NCI-H1092 treated with DMSO at 0.1 percent for 48 hours (cell line): Measurements from ENCODE around the gene TMEM250.

Experiments used
- DNase-seq: peaks from one replicate; lab custom pipeline; 2025; lab: John Stamatoyannopoulos, UW

Gene TMEM250

GRCh38 chr9:136147890-136148714, 29.4 kb upstream of the TMEM250 start:
- DNase-seq: no peak

GRCh38 chr9:136147038-136147889, 28.6 kb upstream of the TMEM250 start:
- no peak for DNase-seq

- no peak for DNase-seq
Measured at GRCh38 chr9:136146126-136147037, 27.7 kb upstream of the TMEM250 start.

GRCh38 chr9:136145580-136145979, 26.9 kb upstream of the TMEM250 start:
- DNase-seq: no peak

- DNase-seq: no peak
Measured at GRCh38 chr9:136144450-136144849, 25.8 kb upstream of the TMEM250 start.

GRCh38 chr9:136143215-136144001, 24.7 kb upstream of the TMEM250 start:
- DNase-seq: no peak

GRCh38 chr9:136142859-136143214, 24.2 kb upstream of the TMEM250 start:
- DNase-seq: no peak

GRCh38 chr9:136142414-136142796, 23.7 kb upstream of the TMEM250 start:
- no peak for DNase-seq

- no peak for DNase-seq
Measured at GRCh38 chr9:136141682-136142413, 23.2 kb upstream of the TMEM250 start.

- DNase-seq: no peak
Measured at GRCh38 chr9:136140966-136141365, 22.3 kb upstream of the TMEM250 start.

GRCh38 chr9:136140046-136140445, 21.4 kb upstream of the TMEM250 start:
- DNase-seq: no peak

- DNase-seq: peak; percentile 30
Measured at GRCh38 chr9:136138566-136138965, 19.9 kb upstream of the TMEM250 start.

GRCh38 chr9:136137321-136138265, 18.9 kb upstream of the TMEM250 start:
- no peak for DNase-seq

GRCh38 chr9:136136127-136136925, 17.7 kb upstream of the TMEM250 start:
- no peak for DNase-seq

GRCh38 chr9:136135326-136136126, 16.9 kb upstream of the TMEM250 start:
- no peak for DNase-seq

- no peak for DNase-seq
Measured at GRCh38 chr9:136133959-136134484, 15.3 kb upstream of the TMEM250 start.

GRCh38 chr9:136133191-136133958, 14.7 kb upstream of the TMEM250 start:
- peak; percentile 17 for DNase-seq
